ENCODE data around the gene TUT7.
"Not testable (repeated sequence)": the region's sequence is repeated elsewhere in the genome, so short reads cannot be mapped to it uniquely, and the experiment has no call there.

Gene TUT7

DNA sequence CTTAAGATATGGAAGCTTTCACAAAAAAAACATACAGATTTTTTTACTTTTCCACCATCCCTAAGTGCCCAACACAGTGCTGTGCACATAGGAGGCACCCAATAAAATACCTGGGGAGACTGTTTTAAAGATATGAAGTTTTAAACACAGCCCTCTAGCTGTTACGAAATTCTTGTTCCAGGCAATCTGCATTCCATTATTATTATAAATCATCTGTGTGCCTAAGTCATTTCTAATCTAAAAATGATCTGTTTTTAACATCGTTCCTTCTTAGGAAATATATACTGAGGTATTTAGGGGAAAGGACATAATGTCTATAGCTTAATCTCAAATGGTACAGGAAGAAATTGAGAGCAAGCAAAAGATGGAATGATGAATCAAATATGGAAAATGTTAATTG lies 39.1 kb downstream of the TUT7 start:
- in situ Hi-C loops (cut with HindIII; ENCODE audit: low pct_ligation_motif_present, low pct_unique_long_range_greater_than_20kb, low sequenced_read_pairs): no loop called here
- DNase-seq: no peak

DNA sequence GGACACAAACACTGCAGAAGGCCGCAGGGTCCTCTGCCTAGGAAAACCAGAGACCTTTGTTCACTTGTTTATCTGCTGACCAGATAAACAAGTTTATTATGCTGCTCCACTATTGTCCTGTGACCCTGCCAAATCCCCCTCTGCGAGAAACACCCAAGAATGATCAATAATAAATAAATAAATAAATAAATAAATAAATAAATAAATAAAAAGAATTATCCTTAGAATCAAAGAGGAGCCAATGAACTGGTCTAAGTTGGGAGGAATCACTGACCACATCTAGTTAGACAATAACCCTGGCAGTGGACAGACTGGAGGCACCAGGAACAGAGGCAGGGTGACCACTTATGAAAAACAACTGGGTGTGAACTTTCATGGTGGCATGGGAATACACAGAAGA lies 41.3 kb downstream of the TUT7 start:
- in situ Hi-C loops (cut with HindIII; ENCODE audit: low pct_ligation_motif_present, low pct_unique_long_range_greater_than_20kb, low sequenced_read_pairs); DNase-seq: not testable (repeated sequence)

DNA sequence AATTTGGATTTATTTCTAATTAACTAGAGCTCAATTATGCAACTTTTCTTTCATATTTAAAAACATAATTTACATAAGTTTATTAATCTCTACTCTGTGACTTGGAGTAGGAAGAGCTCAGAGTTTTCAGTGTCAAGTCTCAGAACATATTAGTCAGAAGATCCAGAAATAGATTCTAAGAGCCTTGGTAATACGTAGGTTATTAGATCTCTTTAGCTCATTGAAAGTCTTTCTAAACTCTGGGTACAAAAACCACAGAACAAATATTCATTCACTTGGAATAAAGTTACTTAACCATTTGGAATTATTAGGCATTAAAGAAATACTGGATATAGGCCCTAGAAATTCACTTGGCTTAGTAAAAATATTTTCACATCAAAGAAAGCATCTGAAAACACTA lies 45.5 kb downstream of the TUT7 start:
- in situ Hi-C loops (cut with HindIII; ENCODE audit: low pct_ligation_motif_present, low pct_unique_long_range_greater_than_20kb, low sequenced_read_pairs): no loop called here
- no peak for DNase-seq

DNA sequence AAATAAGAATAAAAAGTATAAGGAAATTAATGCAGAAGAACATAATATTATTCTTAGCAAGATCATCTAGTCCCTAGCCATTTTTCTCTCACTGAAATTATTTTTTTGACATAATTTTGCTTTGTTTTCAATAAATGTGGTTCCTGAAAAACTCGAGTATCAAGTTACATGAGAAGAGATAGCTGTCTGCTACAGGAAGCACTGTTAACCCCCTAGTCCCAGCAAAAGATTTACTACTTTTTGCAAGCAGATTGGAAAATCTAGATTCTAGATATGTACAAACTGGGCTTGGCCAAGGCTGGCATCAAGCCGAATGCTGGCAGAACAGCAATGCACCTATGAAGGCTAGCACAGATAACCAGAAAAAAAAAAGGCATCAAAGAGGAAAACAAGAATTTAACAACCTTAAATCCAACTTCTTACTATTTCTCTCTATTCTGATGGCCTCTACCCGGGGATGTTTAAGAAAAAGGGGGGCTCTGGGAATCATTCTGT lies 49.9 kb downstream of the TUT7 start:
- in situ Hi-C loops (cut with HindIII; ENCODE audit: low pct_ligation_motif_present, low pct_unique_long_range_greater_than_20kb, low sequenced_read_pairs): no loop called here
- DNase-seq: no peak

DNA sequence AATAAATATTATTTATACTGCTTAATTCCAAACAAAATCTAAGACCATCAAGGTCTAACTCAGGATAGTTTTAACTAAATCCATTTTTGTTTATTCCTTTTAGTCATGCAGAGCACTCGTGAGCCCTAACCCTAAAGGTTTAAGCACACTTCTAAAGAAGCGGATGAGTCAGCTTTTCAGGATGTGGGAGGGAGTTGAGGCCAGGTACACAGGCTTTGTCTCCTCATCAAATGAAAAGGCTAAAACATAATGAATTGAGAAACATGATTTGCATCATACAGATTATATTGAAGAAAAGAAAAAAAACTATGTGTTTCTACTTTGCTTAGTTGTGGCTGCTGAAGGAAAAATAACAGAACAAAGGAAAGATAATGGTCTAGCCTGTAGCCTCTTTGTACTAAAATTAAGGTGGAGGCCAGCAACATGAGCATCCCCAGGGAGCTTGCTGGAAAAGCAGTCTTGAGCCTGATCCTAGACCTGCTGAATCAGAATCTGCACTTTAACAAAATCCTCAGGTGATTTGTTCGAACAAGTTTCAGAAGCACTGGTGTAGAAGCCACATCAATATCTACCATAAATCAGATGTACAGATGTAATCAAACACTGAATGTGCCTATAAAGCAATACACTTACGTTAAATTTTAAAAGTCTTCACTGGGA lies 50.8 kb downstream of the TUT7 start:
- no peak for DNase-seq
- in situ Hi-C loops (cut with HindIII; ENCODE audit: low pct_ligation_motif_present, low pct_unique_long_range_greater_than_20kb, low sequenced_read_pairs): no loop called here

DNA sequence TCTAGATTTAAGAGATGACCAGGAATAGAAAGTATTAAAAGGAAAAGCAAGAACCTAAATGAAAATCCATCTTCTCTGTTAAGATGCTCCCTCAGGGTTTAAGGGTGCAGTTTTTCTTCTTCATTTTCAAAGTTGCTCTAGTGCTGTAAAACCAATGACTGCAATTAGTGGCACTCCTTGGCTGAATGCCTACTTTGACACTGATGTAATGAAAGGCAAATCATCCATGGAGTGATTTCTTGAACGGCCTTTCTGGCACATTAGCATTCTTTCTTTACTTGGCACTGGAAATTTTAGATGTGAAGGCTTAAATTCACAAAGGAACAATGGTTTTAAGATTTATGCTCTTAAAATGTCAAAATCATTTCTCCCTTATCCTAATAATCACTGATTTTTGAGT lies 52.5 kb downstream of the TUT7 start:
- no peak for DNase-seq
- in situ Hi-C loops (cut with HindIII; ENCODE audit: low pct_ligation_motif_present, low pct_unique_long_range_greater_than_20kb, low sequenced_read_pairs): no loop called here

DNA sequence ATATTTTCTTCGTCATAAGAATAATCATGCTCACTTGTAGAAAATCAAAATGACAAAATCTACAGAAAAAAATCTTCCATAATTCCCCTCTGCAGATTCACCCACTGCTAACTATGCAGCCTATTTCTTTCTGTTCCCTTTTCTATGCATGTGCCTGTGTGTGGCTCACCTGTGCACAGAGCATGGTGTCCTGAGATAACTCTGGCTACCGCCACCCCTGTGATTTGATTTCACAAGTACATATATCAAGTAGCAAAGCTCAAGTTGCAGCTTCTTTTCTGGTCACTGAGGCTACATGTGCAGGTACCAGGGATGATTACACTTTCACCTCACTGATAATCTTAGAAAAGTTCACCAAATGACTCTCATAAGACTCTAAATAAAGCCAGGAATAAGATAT lies 53.5 kb downstream of the TUT7 start:
- in situ Hi-C loops (cut with HindIII; ENCODE audit: low pct_ligation_motif_present, low pct_unique_long_range_greater_than_20kb, low sequenced_read_pairs): no loop called here
- DNase-seq: no peak

DNA sequence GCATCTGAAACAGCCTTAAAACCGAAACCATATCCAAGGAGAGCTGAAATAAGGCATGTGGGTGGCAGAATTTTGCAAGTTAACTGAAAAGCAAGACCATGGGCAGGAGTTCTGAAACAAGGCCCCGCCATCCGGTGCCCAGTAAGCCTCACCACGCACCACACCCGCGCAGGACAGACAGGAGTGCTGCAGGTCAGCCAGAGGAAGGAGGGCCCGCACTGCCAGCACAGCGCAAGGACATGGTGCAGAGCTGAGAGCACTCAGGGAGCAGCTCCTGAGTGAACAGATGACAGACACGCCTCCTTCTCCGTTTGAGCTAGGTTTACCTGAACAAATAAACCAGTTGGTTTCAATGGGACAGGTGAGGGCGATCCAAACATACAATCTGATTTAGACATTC lies 55.3 kb downstream of the TUT7 start:
- no peak for DNase-seq
- in situ Hi-C loops (cut with HindIII; ENCODE audit: low pct_ligation_motif_present, low pct_unique_long_range_greater_than_20kb, low sequenced_read_pairs): no loop called here

DNA sequence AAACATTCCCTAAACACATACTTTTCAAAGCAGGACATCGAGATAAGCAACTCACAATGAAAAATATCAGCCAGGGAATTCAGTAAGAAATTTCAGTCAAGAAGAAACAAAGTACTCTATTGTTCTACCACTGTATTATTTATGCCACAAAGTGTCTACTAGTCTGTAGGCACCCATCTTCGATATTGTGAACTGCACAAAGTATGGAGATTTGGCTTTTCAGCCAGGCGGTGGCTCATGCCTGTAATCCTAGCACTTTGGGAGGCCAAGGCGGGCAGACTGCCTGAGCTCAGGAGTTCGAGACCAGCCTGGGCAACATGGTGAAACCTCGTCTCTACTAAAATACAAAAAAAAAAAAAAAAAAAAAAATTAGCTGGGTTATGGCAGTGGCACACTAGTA lies 63.9 kb downstream of the TUT7 start:
- DNase-seq; in situ Hi-C loops (cut with HindIII; ENCODE audit: low pct_ligation_motif_present, low pct_unique_long_range_greater_than_20kb, low sequenced_read_pairs): not testable (repeated sequence)

DNA sequence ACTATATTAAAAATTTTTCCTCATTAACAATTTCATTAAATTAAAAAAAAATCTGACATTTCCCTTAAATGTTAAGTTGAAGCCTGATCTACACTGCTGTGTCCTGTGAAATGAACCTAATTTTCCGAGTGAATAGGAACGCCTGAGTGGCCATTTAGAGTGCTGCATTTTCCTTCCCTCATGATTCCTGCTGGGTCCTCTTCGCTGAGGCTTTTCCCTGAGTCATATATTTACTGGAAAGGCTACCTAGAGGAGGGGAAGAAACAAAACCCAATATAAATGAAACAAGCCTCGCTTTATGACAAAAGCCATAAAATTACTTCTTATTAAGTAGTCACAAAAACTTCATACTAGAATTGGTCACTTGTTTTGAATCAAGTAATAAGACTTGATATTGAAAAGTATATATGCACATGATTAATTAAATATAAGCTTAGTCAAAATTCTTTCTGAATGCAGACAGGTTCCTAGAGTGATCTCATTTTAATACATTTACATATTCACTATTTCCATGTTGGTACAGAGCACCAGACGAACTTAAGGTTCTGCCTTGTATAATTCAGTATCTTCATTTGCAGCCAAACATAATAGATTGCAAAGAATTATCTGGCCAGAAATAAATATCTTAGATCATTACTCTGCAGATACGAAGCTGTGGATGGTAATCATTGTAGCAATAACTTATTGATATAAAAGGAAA lies 65.6 kb downstream of the TUT7 start:
- in situ Hi-C loops (cut with HindIII; ENCODE audit: low pct_ligation_motif_present, low pct_unique_long_range_greater_than_20kb, low sequenced_read_pairs): no loop called here

DNA sequence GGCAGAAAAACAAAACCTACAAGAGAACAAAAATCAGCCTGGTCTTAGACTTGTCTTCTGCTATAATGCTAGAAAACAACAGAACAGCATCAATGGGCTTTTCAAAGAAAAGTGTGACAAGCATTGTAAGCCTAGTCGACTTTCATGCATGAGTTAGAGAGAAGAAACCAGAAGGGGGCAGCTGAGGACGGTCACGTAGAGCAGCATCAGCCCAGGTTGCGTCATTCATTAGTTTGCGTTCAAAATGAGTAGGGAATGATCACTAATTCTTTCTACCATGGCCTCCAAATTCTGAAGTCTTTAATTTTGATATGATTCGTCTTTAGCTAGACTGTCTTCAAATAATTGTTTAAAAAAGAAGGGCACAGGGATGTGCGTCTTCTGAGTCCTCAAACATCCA lies 67.2 kb downstream of the TUT7 start:
- DNase-seq: peak; percentile 7
- in situ Hi-C loops (cut with HindIII; ENCODE audit: low pct_ligation_motif_present, low pct_unique_long_range_greater_than_20kb, low sequenced_read_pairs): no loop called here

More for the DNA sequence above, 65.6 kb downstream of the TUT7 start:
- no peak for DNase-seq

DNA sequence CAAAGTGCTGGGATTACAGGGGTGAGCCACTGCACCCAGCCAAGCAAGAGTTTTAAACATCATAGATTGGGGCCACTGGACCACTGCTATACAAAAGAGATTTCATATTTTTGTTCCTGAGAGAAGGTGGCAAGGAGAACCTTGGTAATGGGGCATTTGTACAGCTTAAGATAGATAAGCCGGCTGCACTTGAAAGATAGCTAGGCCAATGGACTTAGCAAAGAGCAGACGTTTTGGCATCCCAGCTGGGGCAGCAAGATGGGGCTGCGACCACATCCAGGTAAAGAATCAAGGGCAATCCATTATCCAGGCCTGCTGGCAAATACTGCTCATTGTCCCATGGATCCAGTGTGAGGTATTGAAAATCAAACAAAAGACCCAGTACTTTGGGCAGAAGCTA lies 67.9 kb downstream of the TUT7 start:
- DNase-seq: no peak
- in situ Hi-C loops (cut with HindIII; ENCODE audit: low pct_ligation_motif_present, low pct_unique_long_range_greater_than_20kb, low sequenced_read_pairs): no loop called here

DNA sequence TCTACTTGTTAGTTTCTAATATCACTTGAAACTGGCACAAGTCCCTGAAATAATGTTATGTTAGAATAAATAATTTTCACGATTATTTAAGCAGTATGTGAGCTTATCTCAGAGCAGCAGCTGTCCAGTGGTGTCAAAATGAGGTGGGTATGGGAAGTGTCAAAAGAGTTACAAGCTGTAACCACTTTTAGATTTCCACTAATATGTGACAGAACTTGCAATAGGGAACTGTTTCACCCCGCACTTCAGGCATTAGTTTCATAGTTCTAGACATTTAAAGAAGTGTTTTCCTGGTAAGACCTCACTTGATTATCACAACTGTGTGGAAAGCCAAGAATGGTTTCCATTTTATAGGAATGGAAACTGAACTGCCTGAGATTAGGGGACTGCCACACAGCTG lies 68.9 kb downstream of the TUT7 start:
- DNase-seq: no peak
- in situ Hi-C loops (cut with HindIII; ENCODE audit: low pct_ligation_motif_present, low pct_unique_long_range_greater_than_20kb, low sequenced_read_pairs): no loop called here

DNA sequence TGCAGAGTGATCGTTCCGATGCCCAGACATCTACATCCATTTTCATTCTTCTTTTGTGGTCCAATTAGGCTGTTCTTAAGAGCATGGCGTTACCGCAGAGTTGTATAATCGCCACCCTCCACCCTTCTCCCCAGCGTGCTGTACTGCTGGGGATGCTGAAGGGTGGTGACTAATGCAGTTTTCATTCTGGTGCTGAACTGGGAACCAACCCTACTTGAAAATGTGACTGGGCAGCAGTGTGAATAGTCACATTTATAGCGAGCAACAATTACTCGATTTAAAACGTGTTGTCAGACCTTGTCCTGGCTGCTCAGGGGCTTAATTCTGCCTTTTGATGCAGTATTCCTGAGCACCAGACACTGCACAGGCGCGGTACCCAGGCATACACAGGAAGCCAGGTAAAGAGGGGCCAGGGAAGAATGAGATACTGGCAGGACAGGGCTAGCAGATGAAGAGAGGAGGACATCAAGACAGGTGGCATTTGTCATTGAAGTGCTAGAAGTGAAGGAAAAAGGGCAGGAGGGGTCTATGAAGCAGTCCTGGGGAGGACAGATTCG lies 71.2 kb downstream of the TUT7 start:
- in situ Hi-C loops (cut with HindIII; ENCODE audit: low pct_ligation_motif_present, low pct_unique_long_range_greater_than_20kb, low sequenced_read_pairs): no loop called here

DNA sequence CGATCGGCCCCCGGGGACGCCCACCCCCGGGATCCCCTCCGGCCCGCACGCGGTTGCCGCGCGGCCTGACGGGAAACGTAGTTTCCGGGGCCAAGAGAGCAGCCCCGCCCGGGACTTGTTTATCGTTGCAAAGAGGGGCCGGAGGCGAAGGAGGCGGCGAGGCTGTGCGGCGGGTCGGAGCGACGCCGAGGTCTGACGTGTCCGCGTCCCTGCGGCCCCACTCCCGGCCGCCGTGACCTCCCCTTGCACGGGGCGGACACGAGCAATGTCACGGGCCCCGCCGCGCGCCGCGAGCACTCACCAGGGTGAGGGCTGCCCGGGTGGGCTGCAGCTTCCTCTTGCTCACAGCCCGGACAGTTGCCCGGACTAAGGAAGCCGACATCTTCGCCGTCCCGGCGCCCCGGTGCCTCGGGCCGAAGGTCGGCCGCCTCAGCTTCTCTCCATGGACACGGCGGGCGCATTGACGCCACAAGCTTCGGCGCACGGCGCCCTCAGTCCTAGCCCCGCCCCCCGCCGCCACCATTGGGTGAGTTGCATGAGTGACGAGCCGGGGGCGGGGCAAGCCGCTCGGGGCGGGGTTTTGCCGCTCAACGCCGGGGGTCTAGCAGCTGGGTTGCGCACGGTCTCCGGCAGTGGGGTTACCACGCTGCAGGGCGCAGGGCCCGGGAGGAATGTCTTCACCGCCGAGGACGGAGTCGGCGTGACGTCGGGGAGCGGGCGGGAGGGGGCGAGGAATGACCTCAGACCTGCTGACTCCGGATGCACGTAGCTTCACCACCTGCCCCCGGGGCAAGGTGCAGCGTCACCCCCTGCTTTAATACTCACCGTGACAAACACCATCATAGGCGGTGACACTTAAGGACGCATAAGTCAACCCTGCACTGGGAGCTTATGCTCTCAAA lies 71.9 kb downstream of the TUT7 start, which contains the start of gene ISCA1:
Gene ISCA1 (minus strand): TSS at position 462 of the 902 bp plus-strand sequence. CDS start 80 bp downstream, at position 382.
- in situ Hi-C loops (cut with HindIII; ENCODE audit: low pct_ligation_motif_present, low pct_unique_long_range_greater_than_20kb, low sequenced_read_pairs): no loop called here
- peak; percentile 91 for DNase-seq

More for the DNA sequence above, 71.2 kb downstream of the TUT7 start:
- DNase-seq: peak; percentile 69

DNA sequence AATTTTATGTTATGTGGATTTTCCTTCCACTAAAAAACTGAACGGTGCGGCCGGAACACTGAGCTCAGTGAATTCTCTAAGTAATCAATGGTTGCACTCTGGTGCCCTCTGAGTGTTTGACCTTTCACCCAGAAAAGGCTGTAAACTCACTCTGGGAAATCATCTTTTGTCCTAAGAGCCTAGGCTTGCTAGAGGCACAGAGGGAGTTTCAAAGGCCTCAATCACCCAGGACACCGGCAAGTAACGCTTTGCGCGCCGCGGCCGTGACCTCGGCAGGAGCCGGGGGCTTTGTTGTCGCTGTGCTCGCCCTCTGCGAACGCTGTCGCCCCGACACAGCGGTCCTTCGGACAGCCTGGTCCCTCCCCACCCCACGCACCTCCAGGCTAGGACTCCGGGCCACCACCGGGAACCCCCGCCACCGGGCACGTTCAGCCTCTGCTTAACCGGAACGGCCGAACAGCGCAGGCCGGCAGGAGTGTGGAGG lies 72.6 kb downstream of the TUT7 start:
- peak; percentile 19 for DNase-seq
- in situ Hi-C loops (cut with HindIII; ENCODE audit: low pct_ligation_motif_present, low pct_unique_long_range_greater_than_20kb, low sequenced_read_pairs): no loop called here

DNA sequence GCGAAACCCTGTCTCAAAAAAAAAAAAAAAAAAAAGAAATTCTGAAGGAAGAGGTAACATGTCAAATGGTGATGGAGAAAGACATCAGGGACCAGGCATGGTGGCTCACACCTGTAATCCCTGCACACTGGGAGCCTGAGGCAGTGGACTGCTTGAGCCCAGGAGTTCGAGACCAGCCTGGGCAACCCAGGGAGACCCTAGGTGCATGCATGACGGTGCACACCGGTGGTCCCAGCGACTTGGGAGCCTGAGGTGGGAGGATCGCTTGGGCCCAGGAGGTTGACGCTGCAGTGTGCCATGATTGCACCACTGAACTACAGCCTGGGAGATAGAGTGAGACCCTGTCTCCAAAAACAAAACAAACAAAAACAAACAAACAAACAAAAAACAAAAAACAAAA lies 73.6 kb downstream of the TUT7 start:
- no peak for DNase-seq
- in situ Hi-C loops (cut with HindIII; ENCODE audit: low pct_ligation_motif_present, low pct_unique_long_range_greater_than_20kb, low sequenced_read_pairs): no loop called here

DNA sequence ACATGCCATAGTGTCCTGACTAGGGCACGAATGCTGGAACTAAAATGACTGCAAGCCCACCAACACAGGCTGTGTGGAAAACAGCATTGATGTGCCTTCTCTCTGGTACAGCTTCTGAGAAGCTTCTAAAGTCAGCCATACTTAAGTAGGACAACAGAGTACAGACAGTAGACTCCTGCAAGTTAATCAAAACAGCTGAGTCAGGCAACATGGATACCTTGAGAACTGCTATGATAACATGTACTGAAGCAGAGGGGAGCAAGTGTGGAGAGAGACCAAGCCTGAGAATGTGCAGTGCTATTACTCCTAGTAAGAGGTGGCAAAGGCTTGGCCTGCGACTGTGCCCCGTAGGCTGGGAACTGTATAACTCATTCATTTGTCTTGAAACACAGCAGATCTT lies 74.4 kb downstream of the TUT7 start:
- no peak for DNase-seq
- in situ Hi-C loops (cut with HindIII; ENCODE audit: low pct_ligation_motif_present, low pct_unique_long_range_greater_than_20kb, low sequenced_read_pairs): no loop called here

DNA sequence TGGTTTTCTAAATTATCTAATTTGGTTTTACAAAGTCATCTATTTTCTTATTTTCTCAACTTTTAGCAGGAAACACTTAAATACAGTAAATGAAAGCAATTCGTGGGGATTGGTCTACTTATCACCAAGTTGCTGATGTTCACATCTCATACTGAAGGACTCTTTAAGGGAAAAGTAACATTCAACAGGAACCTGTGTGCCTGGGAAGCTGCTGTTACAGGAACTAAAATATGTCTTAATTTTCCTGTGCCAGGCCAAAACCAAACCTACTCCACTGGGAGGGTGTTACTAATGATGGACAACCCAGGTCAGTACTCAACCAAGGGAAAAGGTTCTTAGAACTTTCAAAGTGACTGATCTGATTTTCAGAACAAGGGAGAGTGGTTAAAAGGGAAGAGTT lies 77.1 kb downstream of the TUT7 start:
- in situ Hi-C loops (cut with HindIII; ENCODE audit: low pct_ligation_motif_present, low pct_unique_long_range_greater_than_20kb, low sequenced_read_pairs): no loop called here
- no peak for DNase-seq

All from ACHN (cell line).